Effector CD8-positive, alpha-beta T cell (primary cell): ENCODE data around the gene PLXNC1.

ENCODE experiments used
- DNase-seq: peaks from one replicate; lab custom pipeline; 2025; lab: John Stamatoyannopoulos, UW

PLXNC1 gene

DNA sequence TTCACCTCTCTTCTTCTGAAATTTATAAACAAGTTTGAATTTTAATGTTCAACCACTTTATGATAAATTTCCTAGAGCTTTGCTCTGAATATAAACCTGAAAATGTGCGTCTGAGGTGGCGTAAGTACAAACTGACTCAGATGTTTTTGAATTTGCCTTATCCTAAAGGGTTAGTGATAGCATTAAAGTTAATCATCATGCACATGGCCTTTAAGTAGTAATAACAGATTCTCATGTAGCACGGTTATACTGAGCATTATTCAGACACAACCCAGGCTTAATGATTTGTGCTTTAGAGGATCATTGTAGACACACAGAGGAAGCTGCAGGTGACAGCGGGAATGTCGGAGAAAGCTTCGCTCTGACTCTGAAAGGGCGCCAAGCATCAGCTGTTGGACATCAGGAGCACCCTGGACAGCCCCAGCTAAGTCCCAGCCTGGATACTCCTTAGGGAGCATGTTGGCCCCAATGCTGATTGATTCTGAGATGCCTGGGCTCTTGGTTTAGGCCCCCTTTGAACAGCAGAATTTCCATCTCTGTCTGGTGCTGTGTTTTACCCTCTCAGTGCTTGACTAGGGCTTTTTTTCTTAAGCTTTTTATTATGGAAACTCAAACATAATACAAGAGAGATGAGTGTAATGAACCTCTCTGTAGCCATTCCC is 91.1 kb downstream of the PLXNC1 start:
- no peak for DNase-seq

DNA sequence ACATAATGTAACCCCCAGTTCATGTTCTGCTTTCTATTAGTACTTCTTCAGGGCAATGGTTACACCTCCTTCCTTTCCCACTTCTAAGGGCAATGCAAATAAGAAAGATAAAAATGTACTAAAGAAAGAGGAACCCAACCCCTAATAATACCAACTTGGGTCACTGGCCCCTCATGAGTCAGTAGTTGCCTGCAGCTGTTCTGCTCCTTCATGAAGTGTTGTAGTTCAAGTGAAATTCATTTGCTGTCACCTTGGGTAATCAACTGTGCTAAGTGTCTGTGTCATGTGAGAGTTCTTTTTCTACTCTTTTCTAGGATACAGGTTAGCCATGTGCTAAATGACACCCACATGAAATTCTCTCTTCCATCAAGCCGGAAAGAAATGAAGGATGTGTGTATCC is 91.8 kb downstream of the PLXNC1 start:
- DNase-seq: no peak

DNA sequence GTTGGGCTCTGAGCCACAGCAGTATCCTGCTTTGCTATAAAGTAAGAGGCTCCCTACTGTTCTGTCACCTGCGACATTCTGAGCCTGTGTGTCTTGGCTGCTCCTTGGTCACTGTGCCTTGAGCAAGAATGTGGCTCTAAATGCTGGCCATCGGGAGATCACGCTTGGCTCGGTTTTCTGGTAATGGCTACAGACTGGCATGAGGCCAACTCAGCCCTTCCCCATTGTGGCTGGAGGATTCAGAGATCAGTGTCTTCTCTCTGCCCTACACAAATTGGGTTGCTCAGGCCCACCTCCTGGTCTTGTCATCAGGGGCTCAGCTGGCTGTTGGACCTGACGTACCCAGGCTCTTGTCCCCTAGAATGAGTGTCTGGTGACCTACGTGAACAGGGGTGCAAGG is 94.5 kb downstream of the PLXNC1 start:
- DNase-seq: no peak

DNA sequence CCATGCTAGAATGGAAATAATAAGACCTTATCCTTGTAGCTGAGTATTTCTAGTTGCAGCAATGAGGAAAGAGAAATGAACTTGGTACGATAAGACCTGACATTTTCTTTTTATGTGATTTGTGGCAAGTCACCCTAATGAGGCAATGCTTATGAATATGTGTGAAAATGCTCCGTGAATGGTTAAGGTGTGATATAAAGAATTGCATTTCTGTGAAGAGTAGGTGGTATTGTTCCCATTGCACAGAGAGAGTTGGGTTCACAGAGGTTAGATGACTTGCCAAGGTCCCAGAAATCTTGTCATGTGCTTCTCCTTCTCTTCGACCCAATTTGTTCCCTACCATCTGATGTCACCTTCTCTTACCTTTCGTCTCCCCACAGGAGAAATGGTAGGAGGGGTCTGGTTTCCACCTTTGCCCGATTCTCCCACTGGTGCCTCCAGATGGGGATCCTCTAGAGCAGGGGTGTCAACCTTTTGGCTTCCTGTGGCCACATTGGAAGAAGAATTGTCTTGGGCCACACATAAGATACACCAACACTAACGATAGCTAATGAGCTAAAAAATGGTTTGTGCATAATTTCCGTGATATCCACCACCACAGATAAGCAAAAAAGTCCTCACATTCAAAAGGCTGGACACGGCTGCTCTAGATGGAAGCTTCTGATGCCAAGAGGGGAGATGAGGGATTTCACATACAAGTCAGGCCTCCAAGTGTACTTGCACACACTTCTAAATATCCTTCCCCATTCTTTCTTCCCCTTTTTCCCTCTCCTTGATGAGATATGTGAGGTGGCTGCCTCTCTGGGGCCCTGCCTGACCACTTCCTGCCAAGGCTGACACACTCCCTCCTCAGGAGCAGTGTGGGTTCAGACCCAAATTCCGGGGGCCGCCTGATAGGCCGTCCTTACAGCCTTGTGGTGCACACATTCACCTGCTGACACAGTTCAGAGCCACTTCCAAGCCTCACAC is 96.1 kb downstream of the PLXNC1 start:
- DNase-seq: no peak

DNA sequence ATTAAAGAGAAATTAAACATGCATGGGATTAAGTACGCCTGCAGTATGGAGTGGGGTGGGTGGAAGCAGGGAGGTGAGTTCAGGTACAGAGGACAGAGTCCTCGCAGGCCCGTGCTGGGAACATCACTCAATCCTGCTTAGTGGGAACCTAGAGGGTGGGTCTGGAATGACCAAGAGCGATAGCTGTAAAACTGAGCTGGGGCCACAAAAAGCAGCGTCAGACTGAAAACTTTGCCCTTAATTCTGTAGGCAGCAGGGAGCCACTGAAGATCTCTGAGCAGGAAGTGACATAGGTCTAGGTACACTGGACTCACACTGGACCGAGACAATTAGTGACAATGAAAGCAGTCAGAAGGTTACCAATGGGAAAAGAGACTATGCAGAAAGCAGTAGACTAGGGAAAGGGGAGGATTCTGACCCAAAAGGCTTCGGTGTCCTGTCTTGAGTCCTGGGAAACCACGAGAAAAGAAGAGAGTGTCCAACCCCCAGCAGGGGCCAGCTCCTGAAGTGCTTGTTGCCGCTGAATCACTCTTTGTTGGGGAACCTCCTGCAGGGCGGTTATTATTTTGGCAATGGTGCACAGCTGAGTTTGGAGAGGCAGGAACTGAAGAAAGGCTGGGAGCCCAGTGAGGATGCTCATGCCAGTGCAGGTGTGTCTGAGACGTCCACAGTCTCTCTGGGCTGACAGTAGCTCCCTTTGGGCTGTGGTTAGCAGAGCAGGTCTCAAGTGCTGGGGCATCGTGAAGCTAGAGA is 97.4 kb downstream of the PLXNC1 start:
- DNase-seq: no peak

DNA sequence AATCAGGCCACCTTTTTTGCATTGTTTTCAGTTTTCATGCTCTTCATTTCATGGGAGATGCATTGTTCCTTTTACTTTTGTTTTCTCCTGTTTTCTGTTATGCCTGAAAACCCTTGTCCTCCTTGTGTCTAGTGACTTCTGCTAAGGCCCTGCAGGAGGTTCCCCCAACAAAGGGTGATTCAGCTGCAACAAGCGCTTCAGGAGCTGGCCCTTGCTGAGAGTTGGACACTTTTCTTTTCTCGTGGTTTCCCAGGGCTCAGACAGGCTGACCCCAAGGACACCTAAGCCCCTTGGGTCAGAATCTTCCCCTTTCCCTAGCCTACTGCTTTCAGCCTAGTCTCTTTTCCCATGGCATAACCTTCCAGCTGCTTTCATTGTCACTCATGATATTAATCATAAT is 98.9 kb downstream of the PLXNC1 start:
- no peak for DNase-seq

DNA sequence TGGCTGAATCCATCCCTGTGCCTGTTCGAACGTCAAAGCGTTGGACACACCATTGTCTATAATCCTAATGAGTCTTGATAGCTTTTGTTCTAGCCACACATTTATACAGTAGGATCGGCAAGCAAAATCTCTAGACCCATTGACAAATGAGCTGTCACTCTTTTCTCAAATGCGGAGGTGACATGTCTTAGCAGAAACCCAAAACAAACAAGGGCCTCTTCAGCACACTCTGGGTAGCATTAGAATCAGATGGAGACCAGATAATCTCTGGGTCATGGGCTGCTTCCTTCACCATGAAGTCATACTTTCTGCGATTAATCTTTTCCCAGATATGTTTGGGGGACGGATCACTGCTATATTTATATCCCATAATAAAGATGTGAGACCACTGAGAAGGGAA is 100.2 kb downstream of the PLXNC1 start:
- DNase-seq: no peak

DNA sequence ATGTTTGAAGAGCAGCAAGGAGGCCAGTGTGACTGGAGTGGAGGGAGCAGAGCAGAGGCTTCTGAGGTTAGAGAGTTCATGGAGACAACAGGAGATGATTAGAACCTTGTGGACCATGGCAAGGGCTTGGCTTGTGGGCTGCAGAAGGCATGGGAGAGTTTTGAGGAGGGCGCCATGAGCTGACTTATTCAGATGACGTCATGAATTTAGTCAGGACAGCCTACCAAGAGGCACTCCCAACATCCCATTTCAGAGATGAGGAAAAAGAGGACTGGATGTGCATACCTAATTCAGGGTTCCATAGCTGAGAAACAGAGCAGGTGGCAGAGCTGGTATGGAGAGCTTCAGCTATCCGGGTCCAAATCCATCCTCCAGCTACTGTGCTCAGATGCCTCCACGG is 101.8 kb downstream of the PLXNC1 start:
- no peak for DNase-seq

DNA sequence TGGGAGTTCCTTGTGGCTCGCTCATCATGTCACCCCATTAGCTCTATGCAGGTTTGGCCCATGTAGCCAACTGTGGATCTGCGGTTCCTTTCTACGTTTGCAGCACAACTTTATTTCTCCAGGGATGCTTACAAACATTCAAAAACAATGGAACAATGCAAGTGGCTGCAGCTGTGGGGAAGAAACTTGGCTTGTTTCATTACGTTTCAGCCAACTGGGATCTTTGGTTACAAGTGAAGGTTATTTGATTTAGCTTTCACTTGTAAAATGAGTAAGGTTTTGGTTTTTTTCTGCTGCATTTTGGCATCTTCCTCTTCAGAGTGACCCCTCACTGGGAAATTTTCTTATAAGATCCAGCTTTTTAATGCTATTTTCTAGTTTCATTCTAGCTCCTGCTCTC is 105.9 kb downstream of the PLXNC1 start:
- no peak for DNase-seq

DNA sequence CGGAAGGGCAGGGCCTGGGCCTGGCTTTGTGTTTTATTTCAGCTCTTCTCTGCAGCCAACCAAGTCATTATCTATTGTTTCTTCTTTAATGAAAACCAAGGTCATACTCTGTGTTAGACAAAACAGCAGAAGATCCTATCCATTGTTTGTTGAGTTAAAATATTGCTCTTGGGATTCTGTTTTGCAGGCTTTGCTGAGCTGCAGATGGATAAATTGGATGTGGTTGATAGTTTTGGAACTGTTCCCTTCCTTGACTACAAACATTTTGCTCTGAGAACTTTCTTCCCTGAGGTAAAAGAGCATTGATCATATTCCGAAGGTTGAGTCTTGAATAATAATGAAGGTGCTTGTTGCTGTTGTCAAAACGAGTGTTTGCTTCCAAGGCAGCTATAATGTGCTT is 106.6 kb downstream of the PLXNC1 start:
- no peak for DNase-seq

DNA sequence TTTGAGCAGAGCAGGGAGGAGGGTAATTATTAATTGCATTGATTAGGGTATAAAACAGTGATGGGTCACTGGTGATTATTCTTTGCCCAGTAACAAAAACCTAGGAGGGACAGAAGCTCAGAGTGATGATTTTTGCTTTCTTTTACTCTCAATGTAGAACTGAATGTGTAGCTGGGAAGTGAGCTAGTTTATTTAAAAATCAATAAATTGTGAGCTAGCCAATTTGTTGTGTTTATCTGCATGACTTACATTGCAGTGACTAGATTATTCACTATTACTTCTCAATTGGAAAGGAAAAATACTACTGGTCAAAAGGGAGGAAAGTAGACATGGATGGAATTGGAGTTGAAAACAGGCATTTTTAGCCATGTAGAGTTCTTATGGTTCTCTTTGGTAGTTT is 107.1 kb downstream of the PLXNC1 start:
- no peak for DNase-seq

DNA sequence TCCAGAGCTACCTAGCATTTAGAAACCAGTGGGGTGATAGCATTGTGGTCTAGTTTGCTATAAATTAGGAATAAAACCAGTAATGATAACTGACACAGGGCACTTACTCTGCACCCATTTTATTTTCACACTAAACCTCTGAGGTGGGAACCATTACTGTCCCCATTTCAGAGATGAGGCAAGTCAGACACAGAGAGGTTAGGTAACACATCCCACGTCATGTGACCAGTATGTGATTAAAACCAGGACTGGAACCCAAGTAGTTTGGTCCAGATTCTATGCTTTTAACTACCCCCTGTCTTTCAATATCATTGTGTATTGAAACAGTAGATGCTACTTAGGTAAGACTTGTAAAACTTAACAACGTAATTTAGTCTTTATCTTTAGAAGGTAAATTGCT is 110.2 kb downstream of the PLXNC1 start:
- no peak for DNase-seq

DNA sequence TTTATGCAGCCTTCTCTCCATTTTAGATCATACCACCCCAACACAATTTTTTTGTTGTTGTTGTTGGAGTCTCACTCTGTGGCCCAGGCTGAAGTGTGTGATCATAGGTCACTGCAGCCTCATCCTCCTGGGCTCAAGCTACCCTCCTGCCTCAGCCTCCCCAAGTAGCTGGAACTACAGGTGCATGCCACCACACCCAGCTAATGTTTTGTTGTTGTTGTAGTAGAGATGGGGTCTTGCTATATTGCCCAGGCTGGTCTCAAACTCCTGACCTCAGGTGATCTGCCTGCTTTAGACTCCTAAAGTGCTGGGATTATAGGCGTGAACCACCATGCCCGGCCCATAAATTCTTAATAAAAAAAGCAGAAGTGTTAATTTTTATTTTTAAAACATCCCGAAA is 111.6 kb downstream of the PLXNC1 start:
- DNase-seq: no peak

DNA sequence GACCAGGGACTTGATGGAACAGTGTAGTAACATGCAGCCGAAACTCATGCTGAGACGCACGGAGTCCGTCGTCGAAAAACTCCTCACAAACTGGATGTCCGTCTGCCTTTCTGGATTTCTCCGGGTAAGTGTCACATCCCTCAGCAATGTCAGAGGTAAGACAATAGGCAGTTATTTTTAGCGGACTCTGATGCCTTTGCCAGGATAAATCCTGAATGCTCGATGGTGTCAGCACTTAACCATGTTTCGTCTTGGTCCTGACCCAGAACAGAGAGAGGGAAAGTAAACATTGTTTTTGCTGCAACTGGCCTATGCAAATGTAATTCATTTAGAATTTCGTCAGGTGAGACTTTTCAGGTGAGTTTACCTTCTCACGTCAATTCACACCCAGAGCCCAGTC is 112.3 kb downstream of the PLXNC1 start:
- no peak for DNase-seq

DNA sequence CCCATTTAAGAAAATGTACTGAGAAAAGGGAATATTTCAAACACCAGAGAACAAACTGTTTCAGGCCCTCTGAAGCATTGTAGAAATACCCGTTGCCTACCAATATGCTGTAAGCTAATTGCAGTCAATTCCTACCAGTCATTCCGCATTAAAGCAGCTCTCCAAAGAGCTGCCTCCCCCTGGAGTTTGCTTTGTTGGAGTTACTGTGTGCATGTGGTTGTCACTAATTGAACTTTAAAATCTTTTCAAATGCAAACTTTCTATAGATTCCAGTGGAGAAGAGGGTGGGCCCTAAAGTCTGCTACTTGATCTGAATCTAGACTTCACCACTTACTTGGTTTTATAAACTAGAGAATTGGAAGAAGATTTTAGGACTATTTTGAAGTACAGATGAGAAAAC is 112.7 kb downstream of the PLXNC1 start:
- no peak for DNase-seq

DNA sequence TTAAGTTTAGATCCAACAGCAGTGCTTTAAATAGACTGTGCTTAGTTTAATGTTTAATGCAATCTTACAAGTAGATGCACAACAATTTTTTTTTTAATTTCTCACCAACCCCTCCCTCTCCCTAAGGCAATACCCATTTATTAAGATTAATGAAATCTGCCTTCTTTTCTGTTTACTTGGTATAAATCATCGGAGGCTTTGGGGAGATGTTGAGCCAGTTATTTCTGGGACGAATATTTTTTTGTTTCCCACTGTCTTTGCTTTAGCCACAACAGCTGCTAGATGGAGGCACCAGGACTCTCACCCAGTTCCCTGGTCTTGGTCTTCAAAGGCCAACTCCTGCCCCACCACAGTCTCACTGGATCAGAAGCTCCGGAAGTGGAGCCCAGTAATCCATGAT is 113.4 kb downstream of the PLXNC1 start:
- DNase-seq: no peak

DNA sequence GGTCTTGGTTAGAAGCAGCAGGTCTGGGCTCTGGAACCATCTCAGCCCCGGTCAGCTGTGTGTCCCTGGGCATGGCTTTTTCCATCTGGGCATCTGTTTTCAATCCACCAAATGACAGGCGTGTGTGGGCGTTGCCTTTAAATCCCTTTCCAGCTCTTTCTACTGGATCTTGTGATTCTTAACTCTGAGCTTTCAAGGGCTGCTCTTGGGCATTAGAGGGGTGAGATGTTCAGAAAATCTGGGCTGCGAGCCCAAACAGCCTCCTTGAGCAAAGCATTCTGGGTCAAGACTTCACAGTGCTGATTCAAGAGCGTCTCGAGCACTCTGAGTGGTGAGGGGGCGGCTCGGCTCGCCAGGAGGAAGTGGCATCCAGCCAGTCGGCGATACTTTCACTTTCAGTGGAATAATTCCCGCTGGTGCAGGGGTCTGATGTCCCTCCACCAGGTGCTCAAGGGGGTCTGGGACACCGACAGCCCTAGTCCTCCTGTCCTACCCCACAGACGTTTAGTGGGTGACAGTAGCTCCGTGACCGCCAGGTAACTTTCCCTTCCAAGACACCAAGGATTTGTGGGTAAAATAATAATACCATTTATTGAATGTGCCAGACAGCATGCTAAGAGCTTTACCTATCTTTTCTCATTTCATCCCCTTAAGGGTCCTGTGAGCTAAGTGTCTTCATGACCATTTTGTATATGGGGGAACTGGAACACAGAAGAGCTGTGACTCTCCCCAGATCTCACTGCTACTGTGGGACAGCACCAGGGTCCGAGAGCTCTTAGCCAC is 114.0 kb downstream of the PLXNC1 start:
- DNase-seq: peak; percentile 50

DNA sequence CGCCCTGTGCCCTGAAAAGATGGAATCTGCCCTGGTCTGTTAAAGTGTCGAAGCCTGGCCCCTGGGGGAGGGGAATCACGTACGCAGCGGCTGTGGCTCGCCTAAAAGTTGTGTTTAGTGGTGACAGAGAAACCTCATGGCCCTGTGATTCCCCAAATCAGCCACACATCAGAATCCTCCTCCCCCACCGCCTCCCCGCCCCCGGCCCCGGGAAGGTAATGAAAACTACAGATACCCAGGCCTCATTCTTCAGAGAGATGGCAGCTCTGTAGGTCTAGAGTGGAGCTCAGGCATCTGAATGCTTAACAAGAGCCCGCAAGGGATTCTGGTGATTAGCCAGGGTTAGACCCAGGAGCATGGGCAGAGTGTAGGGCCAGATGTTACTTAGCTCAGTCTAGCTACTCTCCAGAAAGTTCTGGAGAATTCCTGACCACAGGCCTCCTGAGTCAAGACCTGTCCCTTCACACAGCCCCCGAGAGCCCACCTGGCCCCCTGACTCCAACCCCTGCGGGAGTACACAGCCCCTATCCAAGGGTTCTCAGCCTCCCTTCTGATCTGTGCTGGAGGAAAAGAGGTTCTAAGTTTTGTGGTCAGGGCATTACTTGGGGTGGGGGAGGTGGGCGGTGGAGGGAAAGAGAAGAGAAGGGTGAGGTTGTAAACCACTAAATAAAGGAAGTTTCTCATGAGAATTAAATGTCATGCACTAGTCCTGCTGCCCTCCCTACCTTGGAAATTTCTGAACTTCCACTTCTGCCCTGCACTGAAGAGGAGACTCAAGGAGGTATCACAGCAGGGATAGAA is 114.8 kb downstream of the PLXNC1 start:
- peak; percentile 21 for DNase-seq

DNA sequence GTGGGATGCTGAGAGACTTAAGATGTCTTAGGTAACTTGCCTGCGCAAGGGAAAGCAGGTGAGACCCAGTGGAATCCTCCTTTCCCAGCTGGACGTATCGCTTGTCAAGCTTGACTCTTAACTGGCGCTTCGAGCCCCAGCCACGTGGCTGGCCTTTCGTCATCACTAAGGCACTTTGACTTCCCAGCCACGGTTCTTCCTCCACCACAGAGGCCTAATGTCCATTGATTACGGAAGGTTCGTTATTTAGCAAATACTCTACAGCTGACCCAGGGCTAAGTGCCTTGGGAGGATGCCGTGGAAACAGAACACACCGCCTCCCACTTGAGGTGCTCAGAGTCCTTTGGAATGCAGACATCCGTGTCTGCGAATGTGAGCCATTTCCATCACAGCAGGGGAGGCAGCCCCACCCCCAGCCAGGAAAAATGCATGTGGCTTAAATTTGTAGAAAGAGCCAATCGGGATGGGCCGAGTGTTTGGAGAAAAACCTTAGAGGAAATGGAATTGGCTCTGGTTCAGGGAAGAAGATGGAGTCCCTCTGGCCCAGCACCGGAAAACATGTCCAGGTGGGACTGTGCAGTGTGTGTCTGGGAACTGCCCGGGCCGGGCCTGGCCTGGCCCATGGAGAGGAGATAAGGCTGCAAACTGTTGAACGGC is 115.7 kb downstream of the PLXNC1 start:
- no peak for DNase-seq

DNA sequence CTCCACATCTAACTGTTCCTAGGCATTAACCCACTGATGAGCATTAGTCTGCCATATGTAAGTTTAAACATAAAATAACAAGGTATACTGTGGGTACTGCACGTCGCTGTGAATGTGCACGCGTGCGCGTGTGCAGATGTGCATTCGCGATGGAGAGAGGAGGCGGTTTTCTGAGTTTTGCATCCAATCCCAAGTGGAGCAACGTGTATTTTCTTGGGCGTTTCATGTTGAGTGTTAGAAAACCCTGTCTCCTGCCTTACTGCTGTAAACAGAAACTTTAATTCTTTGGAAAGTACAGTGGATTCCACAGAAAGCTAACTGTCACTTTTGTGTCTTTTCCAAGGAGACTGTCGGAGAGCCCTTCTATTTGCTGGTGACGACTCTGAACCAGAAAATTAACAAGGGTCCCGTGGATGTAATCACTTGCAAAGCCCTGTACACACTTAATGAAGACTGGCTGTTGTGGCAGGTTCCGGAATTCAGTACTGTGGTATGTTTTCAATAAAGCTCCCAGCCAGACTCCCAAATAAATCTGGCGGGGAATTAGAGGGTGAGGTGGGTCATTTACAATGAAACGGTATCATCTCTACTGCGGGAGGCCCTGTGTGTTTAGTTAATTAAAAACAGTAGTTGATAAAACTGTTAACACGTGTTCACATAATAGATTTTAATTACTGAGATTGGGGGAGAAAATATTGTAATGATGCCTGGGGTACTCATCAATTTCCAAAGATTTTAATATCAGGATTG is 116.5 kb downstream of the PLXNC1 start:
- DNase-seq: no peak
